ENCODE measurements around the gene FOSB.

GRCh38 chr19:45471931-45472562 lies 4.3 kb downstream of the FOSB start:
- TF ChIP-seq, protein P1, sequence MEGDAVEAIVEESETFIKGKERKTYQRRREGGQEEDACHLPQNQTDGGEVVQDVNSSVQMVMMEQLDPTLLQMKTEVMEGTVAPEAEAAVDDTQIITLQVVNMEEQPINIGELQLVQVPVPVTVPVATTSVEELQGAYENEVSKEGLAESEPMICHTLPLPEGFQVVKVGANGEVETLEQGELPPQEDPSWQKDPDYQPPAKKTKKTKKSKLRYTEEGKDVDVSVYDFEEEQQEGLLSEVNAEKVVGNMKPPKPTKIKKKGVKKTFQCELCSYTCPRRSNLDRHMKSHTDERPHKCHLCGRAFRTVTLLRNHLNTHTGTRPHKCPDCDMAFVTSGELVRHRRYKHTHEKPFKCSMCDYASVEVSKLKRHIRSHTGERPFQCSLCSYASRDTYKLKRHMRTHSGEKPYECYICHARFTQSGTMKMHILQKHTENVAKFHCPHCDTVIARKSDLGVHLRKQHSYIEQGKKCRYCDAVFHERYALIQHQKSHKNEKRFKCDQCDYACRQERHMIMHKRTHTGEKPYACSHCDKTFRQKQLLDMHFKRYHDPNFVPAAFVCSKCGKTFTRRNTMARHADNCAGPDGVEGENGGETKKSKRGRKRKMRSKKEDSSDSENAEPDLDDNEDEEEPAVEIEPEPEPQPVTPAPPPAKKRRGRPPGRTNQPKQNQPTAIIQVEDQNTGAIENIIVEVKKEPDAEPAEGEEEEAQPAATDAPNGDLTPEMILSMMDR (IDR thresholded peaks at IDR 0.05) = no peak
- TF ChIP-seq POLR2A (IDR thresholded peaks at IDR 0.05) (no peak), EP300 (IDR thresholded peaks at IDR 0.05) (no peak)

Data from tibial nerve (tissue), 4 donors.